ENCODE measurements around the gene PPM1L.

DNA sequence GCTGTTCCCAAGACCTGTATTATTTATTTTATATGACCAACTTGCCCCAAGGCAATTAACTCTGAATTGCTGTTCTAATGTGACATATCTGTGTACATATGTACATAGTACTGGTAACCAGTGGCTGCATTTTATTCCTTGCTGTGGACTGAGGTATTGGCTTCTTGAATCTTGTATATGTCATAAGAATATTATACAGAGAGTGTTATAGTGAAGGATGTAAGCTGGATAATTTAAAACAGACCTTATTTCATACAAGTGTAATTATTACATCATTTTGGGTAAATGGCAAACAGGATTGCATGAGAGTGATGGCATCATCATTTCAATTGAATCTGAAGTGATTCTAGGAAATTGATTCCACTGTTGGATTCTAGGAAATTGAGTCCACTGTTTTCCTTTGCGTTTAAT is 316.2 kb downstream of the PPM1L start:
- TF ChIP-seq, protein P1, sequence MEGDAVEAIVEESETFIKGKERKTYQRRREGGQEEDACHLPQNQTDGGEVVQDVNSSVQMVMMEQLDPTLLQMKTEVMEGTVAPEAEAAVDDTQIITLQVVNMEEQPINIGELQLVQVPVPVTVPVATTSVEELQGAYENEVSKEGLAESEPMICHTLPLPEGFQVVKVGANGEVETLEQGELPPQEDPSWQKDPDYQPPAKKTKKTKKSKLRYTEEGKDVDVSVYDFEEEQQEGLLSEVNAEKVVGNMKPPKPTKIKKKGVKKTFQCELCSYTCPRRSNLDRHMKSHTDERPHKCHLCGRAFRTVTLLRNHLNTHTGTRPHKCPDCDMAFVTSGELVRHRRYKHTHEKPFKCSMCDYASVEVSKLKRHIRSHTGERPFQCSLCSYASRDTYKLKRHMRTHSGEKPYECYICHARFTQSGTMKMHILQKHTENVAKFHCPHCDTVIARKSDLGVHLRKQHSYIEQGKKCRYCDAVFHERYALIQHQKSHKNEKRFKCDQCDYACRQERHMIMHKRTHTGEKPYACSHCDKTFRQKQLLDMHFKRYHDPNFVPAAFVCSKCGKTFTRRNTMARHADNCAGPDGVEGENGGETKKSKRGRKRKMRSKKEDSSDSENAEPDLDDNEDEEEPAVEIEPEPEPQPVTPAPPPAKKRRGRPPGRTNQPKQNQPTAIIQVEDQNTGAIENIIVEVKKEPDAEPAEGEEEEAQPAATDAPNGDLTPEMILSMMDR (conservative IDR thresholded peaks at IDR 0.05 in 1 of 2, IDR thresholded peaks at IDR 0.05 in 1 of 2; ENCODE audit: low read depth in 1 of 2, low read length in 2 of 2) = no peak
- no peak for TF ChIP-seq EZH2 (IDR thresholded peaks at IDR 0.05; ENCODE audit: low read length, missing control alignments)
